WTC11 (cell line): ENCODE results near the gene TMEM204.

Experiments used
- CREB1 ChIP-seq: sonication (generic); formaldehyde crosslinking; IDR thresholded peaks from 2 replicates; pipeline ENCODE4 v1.8.0; 2023; ENCODE audit warnings: mild to moderate bottlenecking, missing genetic modification reagents
- EMX1 ChIP-seq: fragments of 250-450 bp; sonication (Bioruptor Pico); IDR thresholded peaks from 2 replicates; pipeline ENCODE4 v1.8.0; 2021; ENCODE audit warnings: mild to moderate bottlenecking
- NR2C2 ChIP-seq: sonication (generic); formaldehyde crosslinking; IDR thresholded peaks from 2 replicates; pipeline ENCODE4 v1.8.0; 2022; ENCODE audit warnings: mild to moderate bottlenecking, missing genetic modification reagents
- NR3C1 ChIP-seq: sonication (generic); formaldehyde crosslinking; conservative IDR thresholded peaks from 2 replicates; pipeline ENCODE4 v1.8.1; 2023; ENCODE audit warnings: low read depth, mild to moderate bottlenecking, missing genetic modification reagents
- TEAD1 ChIP-seq: sonication (generic); formaldehyde crosslinking; IDR thresholded peaks from 2 replicates; pipeline ENCODE4 v1.8.0; 2022; ENCODE audit warnings: mild to moderate bottlenecking, missing genetic modification reagents
- ZNF317 ChIP-seq: sonication (generic); formaldehyde crosslinking; IDR thresholded peaks from 2 replicates; pipeline ENCODE4 v1.8.1; 2023; ENCODE audit warnings: low read depth, mild to moderate bottlenecking, moderate library complexity, missing genetic modification reagents, borderline replicate concordance
- TF ChIP-seq, protein P1 (sequence below): fragments of 200-600 bp; IDR thresholded peaks from 2 replicates; pipeline ENCODE4 v1.8.0; 2022; ENCODE audit warnings: antibody characterized with exemption
- TF ChIP-seq, protein P2 (sequence below): sonication (generic); formaldehyde crosslinking; IDR thresholded peaks from 2 replicates; pipeline ENCODE4 v1.8.0; 2022; ENCODE audit warnings: mild to moderate bottlenecking, missing genetic modification reagents
- TF ChIP-seq, protein P3 (sequence below): fragments of 250-450 bp; sonication (Bioruptor Pico); IDR thresholded peaks from 2 replicates; pipeline ENCODE4 v1.8.0; 2021; ENCODE audit warnings: mild to moderate bottlenecking
- TF ChIP-seq, protein P4 (sequence below): sonication (generic); formaldehyde crosslinking; conservative IDR thresholded peaks from 2 replicates; pipeline ENCODE4 v1.8.1; 2022; ENCODE audit warnings: mild to moderate bottlenecking, missing genetic modification reagents

DNA sequence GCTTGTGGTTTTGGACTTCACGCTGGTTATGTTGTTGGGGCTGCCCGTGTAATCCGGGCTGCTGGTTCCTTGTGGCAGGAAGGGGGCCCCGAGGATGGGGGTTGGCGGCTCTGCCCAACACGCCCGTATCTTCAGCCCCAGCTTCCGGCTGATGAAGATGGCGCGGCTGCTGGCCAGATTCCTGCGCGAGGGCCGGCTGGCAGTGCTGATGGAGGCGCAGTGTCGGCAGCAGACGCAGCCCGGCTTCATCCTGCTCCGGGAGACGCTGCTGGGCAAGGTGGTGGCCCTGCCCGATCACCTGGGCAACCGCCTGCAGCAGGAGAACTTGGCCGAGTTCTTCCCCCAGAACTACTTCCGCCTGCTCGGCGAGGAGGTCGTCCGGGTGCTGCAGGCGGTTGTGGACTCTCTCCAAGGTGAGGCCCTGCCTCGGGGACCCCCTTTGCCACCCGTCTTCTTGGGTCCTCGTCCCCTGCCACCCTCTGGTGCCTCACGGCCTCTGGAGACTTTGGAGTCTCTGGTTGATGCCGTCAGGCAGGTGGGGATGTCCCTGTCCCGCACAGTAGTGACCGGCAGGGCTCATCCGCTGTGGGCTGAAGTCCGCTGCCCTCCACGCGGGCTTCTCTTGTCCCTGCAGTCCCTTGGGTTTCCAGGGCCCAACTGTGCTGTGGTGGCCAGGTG is 38.1 kb upstream of the TMEM204 start:
- TF ChIP-seq, protein P1, sequence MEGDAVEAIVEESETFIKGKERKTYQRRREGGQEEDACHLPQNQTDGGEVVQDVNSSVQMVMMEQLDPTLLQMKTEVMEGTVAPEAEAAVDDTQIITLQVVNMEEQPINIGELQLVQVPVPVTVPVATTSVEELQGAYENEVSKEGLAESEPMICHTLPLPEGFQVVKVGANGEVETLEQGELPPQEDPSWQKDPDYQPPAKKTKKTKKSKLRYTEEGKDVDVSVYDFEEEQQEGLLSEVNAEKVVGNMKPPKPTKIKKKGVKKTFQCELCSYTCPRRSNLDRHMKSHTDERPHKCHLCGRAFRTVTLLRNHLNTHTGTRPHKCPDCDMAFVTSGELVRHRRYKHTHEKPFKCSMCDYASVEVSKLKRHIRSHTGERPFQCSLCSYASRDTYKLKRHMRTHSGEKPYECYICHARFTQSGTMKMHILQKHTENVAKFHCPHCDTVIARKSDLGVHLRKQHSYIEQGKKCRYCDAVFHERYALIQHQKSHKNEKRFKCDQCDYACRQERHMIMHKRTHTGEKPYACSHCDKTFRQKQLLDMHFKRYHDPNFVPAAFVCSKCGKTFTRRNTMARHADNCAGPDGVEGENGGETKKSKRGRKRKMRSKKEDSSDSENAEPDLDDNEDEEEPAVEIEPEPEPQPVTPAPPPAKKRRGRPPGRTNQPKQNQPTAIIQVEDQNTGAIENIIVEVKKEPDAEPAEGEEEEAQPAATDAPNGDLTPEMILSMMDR = no peak
- TF ChIP-seq, protein P2, sequence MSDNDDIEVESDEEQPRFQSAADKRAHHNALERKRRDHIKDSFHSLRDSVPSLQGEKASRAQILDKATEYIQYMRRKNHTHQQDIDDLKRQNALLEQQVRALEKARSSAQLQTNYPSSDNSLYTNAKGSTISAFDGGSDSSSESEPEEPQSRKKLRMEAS (CRISPR knock-in tag) = no peak
- TF ChIP-seq ZNF317 (CRISPR knock-in tag) = no peak
- TF ChIP-seq NR3C1 = no peak
- TF ChIP-seq, protein P3, sequence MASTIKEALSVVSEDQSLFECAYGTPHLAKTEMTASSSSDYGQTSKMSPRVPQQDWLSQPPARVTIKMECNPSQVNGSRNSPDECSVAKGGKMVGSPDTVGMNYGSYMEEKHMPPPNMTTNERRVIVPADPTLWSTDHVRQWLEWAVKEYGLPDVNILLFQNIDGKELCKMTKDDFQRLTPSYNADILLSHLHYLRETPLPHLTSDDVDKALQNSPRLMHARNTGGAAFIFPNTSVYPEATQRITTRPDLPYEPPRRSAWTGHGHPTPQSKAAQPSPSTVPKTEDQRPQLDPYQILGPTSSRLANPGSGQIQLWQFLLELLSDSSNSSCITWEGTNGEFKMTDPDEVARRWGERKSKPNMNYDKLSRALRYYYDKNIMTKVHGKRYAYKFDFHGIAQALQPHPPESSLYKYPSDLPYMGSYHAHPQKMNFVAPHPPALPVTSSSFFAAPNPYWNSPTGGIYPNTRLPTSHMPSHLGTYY (CRISPR knock-in tag) = no peak
- TF ChIP-seq EMX1 (CRISPR knock-in tag) = no peak
- TF ChIP-seq CREB1 (CRISPR knock-in tag) = no peak
- TF ChIP-seq TEAD1 (CRISPR knock-in tag) = no peak
- no peak for TF ChIP-seq NR2C2 (CRISPR knock-in tag)
- TF ChIP-seq, protein P4, sequence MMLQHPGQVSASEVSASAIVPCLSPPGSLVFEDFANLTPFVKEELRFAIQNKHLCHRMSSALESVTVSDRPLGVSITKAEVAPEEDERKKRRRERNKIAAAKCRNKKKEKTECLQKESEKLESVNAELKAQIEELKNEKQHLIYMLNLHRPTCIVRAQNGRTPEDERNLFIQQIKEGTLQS (CRISPR knock-in tag) = no peak
